Peyer's patch (tissue), 4 donors: ENCODE data around the gene ZC3H11A. TPM values are rescaled to one million over a fixed set of nuclear protein-coding genes. Genes with fewer than 3 reads are reported as not detected.

Experiments
- DNase-seq, 3 donors: peaks; one replicate each; pipeline ENCODE4 v3.0.0-alpha.2; 2017 to 2019
- H3K27ac ChIP-seq, 4 donors: fragments of 200-600 bp; sonication (generic); one replicate each; pipeline ENCODE4 v1.5.1; 2016 to 2019
- H3K27me3 ChIP-seq, 2 donors: fragments of 200-600 bp; sonication (generic); one replicate each; pipeline ENCODE4 v1.5.1; 2019
- H3K36me3 ChIP-seq, 3 donors: fragments of 200-600 bp; sonication (generic); one replicate each; pipeline ENCODE4 v1.5.1; 2016 to 2019
- H3K4me1 ChIP-seq, 4 donors: fragments of 200-600 bp; sonication (generic); one replicate each; pipeline ENCODE4 v1.5.1; 2016 to 2019
- H3K4me3 ChIP-seq, 4 donors: fragments of 200-600 bp; sonication (generic); 1 replicate in 3 of 4; 2 replicates in 1 of 4; pipeline ENCODE4 v1.5.1; 2016 to 2019; ENCODE audit warnings: mild to moderate bottlenecking in 1 of 4
- H3K9me3 ChIP-seq, 4 donors: fragments of 200-600 bp; sonication (generic); one replicate each; pipeline ENCODE4 v1.5.1; 2016 to 2019; ENCODE audit warnings: mild to moderate bottlenecking in 1 of 4
- CTCF ChIP-seq, 6 experiments: fragments of 450-650 bp in 4 of 6; fragments of 200-600 bp in 2 of 6; sonication (generic) in 1 of 6; IDR thresholded peaks; one replicate each; pipeline ENCODE4 v1.5.1; 2017 to 2019; ENCODE audit warnings: antibody characterized with exemption in 6 of 6, mild to moderate bottlenecking in 3 of 6, moderate library complexity in 1 of 6
- POLR2A ChIP-seq, 2 donors: fragments of 450-650 bp; IDR thresholded peaks; one replicate each; pipeline ENCODE4 v1.5.1; 2017; ENCODE audit warnings: antibody characterized with exemption in 2 of 2, mild to moderate bottlenecking in 2 of 2, moderate library complexity in 2 of 2
- small RNA-seq, 2 donors: library from RNA; depleted of rRNA; stranded (forward); fragments of <200 nt; gene quantifications; one replicate each; pipeline ENCODE3, GENCODE V24; 2016
- total RNA-seq, 4 donors: library from RNA; depleted of rRNA; stranded (reverse); fragments of >200 nt; gene quantifications; one replicate each; pipeline ENCODE4 v1.1.0, GENCODE V29; 2016

ZC3H11A gene
- total RNA-seq, 4 donors from 2014 or later = 78.2 to 122 (median 101) TPM

GRCh38 chr1:203843435-203843834, 48.0 kb downstream of the ZC3H11A start:
- Histone ChIP-seq H3K36me3 (peaks cover 0 to 80% (median 0%) of the 10 kb centered on the region in 3 donors), H3K27me3 (no peaks in the 10 kb centered on the region)

More at GRCh38 chr1:203843435-203843834, 48.0 kb downstream of the ZC3H11A start:
- Histone ChIP-seq H3K9me3 (no peaks in the 10 kb centered on the region), H3K4me3 (no peak overlapping the region), H3K4me1 (no peaks in the 10 kb centered on the region), H3K27ac (no peak overlapping the region)
- DNase-seq = no peak
- TF ChIP-seq POLR2A (IDR thresholded peaks at IDR 0.05) (no peak), CTCF (IDR thresholded peaks at IDR 0.05) (no peak)

Small RNA genes lying within 50 kb of the gene (small RNA-seq; reads per million reads assigned to genes)
- 0.76 to 1.1 reads per million in 2 donors for gene ZC3H11A

Other genes starting within 250 kb of the ZC3H11A start
- 10 to 100 TPM; 36.3 to 78.4 (median 59.7) TPM for gene ATP2B4, start 168.8 kb upstream of the ZC3H11A start, total RNA-seq
- gene LAX1, start 30.4 kb upstream of the ZC3H11A start, total RNA-seq = 1 to 10 TPM; 1.6 to 9.9 (median 2.7) TPM
- gene ZBED6, start within 50 bp of the ZC3H11A start, total RNA-seq = 10 to 100 TPM; 30.1 to 45.2 (median 38.2) TPM
- gene SNRPE, start 66.0 kb downstream of the ZC3H11A start, total RNA-seq = 10 to 100 TPM; 19.8 to 66.6 (median 24.6) TPM